ENCODE measurements around the gene KLRK1.
"Not testable (repeated sequence)": the region's sequence is repeated elsewhere in the genome, so short reads cannot be mapped to it uniquely, and the experiment has no call there.

The KLRK1 gene

DNA sequence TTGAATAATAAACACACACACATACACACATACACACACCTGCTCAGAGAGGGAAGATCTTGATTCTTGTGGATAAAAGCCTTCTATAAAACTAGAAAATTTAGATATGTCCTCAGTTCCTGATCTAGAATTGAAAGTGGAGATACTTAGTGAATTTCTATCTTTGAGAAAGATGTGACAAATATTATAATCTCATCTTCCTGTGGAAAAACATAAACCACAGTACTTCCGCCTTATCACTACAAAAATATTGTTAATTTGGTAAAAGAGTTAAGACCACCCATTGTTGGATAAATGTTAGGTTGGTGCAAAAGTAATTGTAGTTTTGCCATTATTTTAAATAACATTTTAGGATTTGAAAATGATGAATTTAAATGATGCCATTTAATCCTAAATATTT, at the start of gene KLRK1:
TSS of gene KLRK1 (minus strand) at position 138 of the 400 bp plus-strand sequence. CDS start 1,231 bp downstream, outside the sequence.
- DNase-seq (ENCODE audit: low spot score) = peak; percentile 17

DNA sequence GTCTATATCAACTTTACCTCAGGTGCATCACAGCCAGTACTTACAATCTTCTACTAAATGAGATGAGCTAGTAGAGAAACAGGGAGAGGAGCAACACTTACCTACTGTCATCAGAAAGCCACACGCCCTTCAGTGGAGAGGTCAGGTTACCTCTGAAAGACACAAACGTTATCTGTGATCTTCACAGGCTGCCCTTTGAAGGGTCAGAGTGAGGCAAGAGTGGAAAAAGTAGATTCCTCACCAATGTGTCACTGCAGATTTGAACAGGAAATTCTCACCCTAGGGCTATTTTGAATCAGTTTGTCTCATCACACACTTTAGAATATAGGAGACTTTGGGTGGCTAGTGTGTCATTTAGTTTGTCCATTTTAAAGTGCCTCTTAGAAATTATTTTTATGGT, 47.8 kb upstream of the KLRK1 start:
- DNase-seq (ENCODE audit: low spot score) = not testable (repeated sequence)

DNA sequence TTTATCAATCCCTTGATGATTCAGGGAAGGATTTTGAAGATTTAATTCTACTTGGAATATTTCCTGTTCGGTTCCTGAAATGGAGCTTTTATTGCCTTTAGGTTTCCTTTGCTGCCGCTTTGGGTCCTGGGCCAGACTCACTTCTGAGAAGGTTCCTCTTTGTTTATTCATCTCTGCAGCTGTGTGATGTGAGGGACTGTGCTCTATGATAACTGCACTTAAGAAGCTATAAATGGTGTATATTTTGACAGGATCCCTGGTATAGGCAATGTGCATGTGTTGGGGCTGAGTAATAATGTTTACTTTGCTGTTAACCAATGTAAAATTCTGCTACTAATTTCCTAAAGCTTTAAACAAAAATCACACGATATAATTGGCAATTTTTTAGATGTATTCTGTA, 46.0 kb upstream of the KLRK1 start, which contains the start of gene KLRC2:
TSS of gene KLRC2 (minus strand) at position 195 of the 400 bp plus-strand sequence. CDS start at position 171, 24 bp downstream.
- DNase-seq (ENCODE audit: low spot score) = peak; percentile 85

GRCh38 chr12:10430623-10431022, 40.8 kb upstream of the KLRK1 start:
- DNase-seq (ENCODE audit: low spot score) = not testable (repeated sequence)

DNA sequence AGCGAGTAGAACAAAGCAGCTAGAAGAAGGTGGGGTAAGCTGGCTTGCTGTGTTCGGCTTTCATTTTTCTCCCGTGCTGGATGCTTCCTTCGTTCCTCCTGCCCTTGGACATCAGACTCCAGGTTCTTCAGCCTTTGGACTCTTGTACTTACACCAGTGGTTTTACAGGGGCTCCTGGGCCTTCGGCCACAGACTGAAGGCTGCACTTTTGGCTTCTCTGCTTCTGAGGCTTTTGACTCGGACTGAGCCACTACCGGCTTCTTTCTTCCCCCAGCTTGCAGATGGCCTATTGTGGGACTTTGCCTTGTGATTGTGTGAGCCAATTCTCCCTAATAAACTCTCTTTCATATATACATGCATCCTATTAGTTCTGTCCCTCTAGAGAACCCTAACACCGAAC, 36.1 kb upstream of the KLRK1 start:
- DNase-seq (ENCODE audit: low spot score) = not testable (repeated sequence)

- DNase-seq (ENCODE audit: low spot score) = not testable (repeated sequence)
These were observed 34.5 kb upstream of the KLRK1 start for GRCh38 chr12:10424260-10424899.

DNA sequence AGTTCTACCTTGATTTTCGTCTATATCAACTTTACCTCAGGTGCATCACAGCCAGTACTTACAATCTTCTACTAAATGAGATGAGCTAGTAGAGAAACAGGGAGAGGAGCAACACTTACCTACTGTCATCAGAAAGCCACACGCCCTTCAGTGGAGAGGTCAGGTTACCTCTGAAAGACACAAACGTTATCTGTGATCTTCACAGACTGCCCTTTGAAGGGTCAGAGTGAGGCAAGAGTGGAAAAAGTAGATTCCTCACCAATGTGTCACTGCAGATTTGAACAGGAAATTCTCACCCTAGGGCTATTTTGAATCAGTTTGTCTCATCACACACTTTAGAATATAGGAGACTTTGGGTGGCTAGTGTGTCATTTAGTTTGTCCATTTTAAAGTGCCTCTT, 32.3 kb upstream of the KLRK1 start:
- not testable (repeated sequence) for DNase-seq (ENCODE audit: low spot score)

GRCh38 chr12:10420334-10420733, 30.5 kb upstream of the KLRK1 start, which contains the start of gene KLRC3:
TSS of gene KLRC3 (minus strand) at chr12:10420595. CDS start at chr12:10420550, 45 bp downstream.
- DNase-seq (ENCODE audit: low spot score) = peak; percentile 41

DNA sequence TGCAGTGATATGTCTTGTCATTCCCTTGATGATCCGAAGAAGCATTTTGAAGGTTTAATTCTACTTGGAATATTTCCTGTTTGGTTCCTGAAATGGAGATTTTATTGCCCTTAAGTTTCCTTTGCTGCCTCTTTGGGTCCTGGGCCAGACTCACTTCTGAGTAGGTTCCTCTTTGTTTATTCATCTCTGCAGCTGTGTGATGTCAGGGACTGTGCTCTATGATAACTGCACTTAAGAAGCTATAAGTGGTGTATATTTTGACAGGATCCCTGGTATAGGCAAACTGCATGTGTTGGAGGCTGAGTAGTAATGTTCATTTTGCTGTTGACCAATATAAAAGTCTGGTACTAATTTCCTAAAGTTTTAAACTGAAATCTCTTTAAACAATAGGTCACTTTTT, 19.6 kb upstream of the KLRK1 start, which contains the start of gene KLRC4:
TSS of gene KLRC4 (minus strand) at position 366 of the 400 bp plus-strand sequence. CDS start at position 184, 182 bp downstream.
- DNase-seq (ENCODE audit: low spot score) = peak; percentile 93

DNA sequence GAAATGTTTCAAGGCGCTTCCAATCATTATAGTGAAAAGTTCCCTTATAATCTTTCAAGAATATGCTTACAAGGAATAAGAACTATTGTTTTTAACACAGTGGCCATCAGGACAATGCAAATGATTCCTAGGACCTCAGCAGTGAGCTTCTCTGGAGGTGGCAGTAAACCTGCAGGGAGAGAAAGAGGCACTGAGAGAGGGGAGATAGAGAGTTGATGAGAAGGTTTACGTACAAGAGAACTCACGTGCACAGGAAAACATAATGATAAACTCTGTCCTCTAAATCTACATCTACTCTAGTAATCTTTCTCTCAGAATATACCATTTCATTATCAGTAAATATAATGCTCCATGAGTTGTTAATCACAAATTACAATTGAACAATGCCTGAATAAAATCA, 19.0 kb upstream of the KLRK1 start:
- peak; percentile 55 for DNase-seq (ENCODE audit: low spot score)

- peak; percentile 37 for DNase-seq (ENCODE audit: low spot score)
These were observed 16.9 kb upstream of the KLRK1 start for GRCh38 chr12:10406725-10407124.

DNA sequence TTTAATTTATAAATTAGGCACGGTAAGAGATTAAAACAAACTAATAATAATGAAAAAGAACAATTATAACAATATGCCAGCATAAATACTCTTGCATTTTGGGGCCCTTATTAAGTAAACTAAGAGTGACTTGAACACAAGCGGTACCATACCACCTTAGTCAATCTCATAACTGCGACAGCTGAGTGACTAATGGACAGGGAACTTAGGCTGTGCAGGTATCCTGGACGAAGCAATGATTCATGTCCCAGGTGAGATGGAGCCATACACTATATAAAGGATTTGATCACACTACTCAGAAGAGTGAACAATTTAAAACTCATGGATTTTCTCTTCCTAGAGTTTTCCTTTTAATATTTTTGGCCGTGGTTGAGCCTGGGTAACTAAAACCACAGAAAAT, 15.5 kb upstream of the KLRK1 start:
- DNase-seq (ENCODE audit: low spot score) = no peak

DNA sequence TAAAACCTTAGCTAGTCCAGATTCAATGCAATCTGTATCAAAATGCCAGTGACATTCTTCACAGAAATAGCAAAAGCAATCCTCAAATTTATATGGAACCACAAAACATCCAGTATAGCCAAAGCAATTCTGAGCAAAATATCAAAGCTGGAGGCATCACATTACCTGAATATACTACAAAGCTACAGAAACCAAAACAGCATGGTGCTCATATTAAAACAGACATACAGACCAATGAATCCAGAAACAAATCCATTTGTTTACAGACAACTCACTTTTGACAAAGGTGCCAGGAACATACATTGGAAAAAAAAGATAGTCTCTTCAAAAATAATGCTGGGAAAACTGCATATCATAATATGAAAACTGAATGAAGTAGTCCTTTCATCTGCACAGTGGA, 15.0 kb upstream of the KLRK1 start:
- no peak for DNase-seq (ENCODE audit: low spot score)

DNA sequence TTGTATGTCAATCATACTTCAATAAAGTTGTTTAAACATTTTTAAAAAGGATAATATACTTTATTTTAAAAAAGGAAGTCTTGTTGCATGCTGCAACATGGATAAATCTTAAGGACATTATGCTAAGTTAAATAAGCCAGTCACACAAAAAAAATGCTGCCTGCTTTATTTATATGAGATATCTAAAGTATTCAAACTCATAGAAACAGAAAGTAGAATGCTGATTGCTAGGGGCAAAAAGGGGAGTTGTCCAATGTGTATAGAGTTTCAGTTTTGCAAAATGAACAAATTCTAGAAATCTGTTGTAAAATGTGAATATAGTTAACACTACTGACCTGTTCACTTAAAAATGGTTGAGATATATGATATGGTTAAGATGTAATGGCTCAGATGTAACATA, 11.0 kb upstream of the KLRK1 start:
- DNase-seq (ENCODE audit: low spot score) = no peak

- no peak for DNase-seq (ENCODE audit: low spot score)
These were observed 8.3 kb upstream of the KLRK1 start for GRCh38 chr12:10398168-10398567.

DNA sequence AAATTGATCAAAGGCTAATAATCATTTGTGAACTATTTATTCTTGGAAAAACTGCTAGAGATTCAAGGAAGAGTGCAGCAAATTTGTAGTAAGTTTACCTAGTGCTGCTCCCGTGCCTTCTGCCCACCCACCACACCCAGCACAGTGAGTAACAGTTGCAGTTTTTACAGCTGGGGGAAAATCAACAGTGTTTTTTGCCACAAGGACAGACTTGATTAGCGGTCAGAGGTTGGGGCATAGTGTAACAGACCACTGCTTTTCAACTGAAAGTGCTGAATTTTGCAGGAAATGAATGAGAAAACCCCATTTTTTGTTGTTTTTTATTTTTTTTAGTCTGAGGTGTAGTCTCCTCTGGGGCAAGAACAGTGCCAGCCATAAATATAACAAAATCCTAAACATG, 7.5 kb upstream of the KLRK1 start:
- peak; percentile 49 for DNase-seq (ENCODE audit: low spot score)

DNA sequence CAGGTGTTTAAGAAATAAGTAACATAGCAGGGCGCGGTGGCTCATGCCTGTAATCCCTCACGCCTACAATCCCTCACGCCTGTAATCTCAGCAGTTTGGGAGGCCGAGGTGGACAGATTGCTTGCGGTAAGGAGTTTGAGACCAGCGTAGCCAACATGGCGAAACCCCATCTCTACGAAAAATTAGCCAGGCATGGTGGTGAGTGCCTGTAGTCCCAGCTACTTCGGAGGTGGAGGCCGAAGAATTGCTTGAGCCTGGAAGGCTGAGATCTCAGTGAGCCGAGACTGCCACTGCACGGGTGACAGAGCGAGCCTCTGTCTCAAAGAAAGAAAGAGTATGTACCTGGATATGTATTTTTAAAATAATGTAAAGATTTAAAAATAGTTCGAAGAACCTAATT, 6.3 kb upstream of the KLRK1 start:
- DNase-seq (ENCODE audit: low spot score) = not testable (repeated sequence)

GRCh38 chr12:10395390-10395998, 5.7 kb upstream of the KLRK1 start:
- DNase-seq (ENCODE audit: low spot score) = peak; percentile 81

GRCh38 chr12:10394531-10395152, 4.8 kb upstream of the KLRK1 start:
- peak; percentile 24 for DNase-seq (ENCODE audit: low spot score)

DNA sequence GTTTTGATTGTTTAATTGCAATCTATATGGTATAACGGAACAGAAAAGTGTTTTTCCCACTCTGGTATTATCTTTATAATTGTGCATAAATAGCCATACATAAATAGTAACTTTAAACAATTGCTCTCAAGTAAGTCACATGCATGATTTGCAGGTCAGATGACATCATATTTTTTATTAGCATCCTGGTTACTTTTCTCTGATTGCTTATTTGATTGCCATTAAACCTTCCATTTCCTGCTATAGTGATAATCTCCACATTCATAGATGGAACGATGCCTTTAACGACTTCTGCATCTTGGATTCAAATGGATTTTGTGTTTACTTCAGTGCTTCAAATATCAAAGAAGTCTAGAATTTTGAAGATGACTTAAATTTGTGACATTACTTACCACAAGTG, 3.5 kb upstream of the KLRK1 start:
- peak; percentile 27 for DNase-seq (ENCODE audit: low spot score)

DNA sequence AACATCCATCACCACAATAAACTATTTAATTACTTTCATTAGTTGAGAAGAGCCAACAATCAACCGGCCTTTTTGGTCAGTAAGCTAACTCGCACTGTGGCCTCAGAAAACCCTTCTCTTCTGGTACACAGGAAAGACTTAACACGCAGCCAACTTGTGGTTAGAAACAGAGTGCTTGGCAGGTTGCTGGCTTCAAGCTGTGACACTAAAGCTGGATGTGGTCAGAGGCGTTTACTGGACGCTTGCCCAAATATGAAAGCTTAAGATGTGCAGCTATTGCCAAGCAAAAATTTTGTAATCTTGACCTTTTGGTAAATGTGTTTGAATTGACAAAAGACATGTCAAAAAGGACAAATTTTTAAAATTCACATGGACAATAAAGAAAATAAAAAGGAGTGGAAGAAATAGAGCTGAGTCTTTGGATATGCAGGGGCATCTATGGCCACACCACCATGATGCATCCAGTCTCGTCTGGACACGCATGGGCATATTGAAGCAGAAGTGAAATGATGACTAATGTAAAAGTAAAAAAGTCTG, 2.6 kb upstream of the KLRK1 start:
- DNase-seq (ENCODE audit: low spot score) = peak; percentile 77

- not testable (repeated sequence) for DNase-seq (ENCODE audit: low spot score)
These were observed 1.1 kb upstream of the KLRK1 start for GRCh38 chr12:10390991-10391390.

All from NAMALWA (cell line).